ENCODE data around the gene CERS2. TPM values are rescaled to one million over a fixed set of nuclear protein-coding genes. Genes with fewer than 3 reads are reported as not detected.

CERS2 gene, protein sequence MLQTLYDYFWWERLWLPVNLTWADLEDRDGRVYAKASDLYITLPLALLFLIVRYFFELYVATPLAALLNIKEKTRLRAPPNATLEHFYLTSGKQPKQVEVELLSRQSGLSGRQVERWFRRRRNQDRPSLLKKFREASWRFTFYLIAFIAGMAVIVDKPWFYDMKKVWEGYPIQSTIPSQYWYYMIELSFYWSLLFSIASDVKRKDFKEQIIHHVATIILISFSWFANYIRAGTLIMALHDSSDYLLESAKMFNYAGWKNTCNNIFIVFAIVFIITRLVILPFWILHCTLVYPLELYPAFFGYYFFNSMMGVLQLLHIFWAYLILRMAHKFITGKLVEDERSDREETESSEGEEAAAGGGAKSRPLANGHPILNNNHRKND
- 100 to 1,000 TPM in 3 of 4 donors, 10 to 100 TPM in 1; 96.8 to 144 (median 131) TPM for total RNA-seq

DNA sequence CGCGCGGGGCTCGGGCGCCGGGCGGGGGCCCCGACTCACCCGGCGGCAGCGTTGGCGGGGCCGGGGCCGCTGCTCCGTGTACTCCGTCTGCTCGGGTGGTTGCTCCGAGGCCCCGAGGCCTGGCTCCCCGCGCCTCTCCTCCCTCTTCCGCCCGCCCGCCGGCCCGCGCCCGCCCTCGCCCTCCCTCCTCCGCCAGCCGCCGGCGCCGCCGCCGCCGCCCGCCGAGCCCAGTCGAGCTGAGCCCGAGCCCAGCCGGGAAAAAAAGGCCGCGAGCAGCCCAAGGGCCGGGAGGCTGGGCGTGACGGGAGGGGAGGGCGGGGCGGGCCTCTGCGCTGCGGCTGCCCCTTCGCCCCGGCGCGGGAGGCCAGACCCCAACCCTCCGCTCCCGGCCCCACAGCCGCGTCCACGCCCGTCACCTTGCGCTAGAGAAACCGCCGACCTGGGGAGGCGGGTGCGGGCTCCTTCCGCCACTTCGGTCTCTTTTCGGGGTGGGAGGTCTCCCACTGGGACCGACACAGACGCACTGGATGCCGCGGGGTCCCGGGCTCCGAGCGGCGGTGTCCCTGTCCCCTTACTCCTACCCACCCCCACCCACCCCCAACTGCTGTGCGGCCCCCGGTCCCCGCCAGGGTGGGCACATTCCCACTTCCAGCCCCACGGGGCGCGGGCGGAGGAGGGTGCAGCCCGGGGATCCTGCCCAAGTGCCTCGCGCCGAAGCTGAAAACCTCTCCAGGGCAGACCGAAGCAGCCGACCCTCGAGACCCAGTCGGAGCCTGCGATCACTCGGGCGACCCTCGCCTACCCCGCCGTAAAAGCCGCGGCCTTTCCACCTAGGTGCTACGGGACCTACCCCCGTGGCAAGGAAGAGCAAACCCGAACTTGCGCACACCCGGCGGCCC, at the start of gene CERS2:
Gene CERS2 (minus strand): TSS at position 256 of the 899 bp plus-strand sequence. CDS start 5,745 bp downstream, outside the sequence.
- DNase-seq (ENCODE audit: low spot score) = no peak
- TF ChIP-seq, protein P1, sequence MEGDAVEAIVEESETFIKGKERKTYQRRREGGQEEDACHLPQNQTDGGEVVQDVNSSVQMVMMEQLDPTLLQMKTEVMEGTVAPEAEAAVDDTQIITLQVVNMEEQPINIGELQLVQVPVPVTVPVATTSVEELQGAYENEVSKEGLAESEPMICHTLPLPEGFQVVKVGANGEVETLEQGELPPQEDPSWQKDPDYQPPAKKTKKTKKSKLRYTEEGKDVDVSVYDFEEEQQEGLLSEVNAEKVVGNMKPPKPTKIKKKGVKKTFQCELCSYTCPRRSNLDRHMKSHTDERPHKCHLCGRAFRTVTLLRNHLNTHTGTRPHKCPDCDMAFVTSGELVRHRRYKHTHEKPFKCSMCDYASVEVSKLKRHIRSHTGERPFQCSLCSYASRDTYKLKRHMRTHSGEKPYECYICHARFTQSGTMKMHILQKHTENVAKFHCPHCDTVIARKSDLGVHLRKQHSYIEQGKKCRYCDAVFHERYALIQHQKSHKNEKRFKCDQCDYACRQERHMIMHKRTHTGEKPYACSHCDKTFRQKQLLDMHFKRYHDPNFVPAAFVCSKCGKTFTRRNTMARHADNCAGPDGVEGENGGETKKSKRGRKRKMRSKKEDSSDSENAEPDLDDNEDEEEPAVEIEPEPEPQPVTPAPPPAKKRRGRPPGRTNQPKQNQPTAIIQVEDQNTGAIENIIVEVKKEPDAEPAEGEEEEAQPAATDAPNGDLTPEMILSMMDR (IDR thresholded peaks at IDR 0.05) = no peak
- ATAC-seq (ENCODE audit: low FRiP score) = peak; percentile 84

DNA sequence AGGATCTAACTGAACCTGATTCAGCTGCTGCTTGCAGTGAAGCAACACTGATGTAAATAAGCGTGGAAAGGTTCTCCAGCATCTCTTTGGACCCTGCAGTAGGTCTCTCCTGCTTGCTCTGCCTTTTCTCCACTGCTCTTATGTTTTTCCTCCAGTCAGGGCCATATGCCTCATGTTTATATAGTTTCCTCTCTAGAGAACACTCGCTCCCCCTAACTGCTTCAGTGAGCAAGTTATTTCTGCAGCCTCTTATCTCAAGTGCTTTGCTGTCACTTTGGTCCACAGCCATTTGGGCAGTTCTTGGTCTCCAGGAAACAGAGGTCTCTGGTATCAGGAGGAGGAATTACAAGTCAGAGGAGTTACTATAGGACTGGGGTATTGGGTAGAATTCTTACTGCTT, 38.9 kb upstream of the CERS2 start:
- ATAC-seq (ENCODE audit: low FRiP score) (no peak), DNase-seq (ENCODE audit: low spot score) (no peak)
- TF ChIP-seq, protein P1 (IDR thresholded peaks at IDR 0.05) = no peak

DNA sequence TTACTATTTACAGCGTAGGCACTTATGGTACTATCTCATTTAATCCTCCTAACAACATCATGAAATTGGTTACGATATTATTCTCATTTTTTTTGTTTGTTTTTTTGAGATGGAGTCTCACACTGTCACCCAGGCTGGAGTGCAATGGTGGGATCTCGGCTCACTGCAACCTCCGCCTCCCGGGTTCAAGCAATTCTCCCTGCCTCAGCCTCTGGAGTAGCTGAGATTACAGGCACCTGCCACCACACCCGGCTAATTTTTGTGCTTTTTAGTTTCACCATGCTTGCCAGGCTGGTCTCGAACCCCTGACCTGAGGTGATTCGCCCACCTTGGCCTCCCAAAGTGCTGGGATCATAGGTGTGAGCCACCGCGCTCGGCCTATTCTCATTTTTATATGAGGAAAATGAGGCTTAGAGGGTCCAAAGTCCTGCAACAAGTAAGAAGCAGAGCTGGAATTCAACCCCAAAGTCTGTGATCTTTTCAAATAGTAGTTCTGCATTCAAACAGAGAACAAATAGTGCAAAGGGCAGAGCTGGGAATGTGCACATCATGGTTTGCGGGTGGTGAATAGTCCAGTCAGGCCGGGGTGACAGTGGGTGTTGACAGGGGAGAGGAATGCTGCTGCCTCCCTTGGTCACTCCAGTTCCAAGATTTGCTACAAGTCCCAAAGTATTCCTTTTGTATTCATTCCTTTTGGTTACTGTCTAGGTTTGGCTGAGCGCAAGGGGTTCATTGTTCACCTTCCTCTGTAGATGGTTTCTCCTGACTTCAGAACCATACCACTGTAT, 38.2 kb upstream of the CERS2 start:
- DNase-seq (ENCODE audit: low spot score) = no peak
- TF ChIP-seq, protein P1 (IDR thresholded peaks at IDR 0.05) = no peak
- ATAC-seq (ENCODE audit: low FRiP score) = no peak

DNA sequence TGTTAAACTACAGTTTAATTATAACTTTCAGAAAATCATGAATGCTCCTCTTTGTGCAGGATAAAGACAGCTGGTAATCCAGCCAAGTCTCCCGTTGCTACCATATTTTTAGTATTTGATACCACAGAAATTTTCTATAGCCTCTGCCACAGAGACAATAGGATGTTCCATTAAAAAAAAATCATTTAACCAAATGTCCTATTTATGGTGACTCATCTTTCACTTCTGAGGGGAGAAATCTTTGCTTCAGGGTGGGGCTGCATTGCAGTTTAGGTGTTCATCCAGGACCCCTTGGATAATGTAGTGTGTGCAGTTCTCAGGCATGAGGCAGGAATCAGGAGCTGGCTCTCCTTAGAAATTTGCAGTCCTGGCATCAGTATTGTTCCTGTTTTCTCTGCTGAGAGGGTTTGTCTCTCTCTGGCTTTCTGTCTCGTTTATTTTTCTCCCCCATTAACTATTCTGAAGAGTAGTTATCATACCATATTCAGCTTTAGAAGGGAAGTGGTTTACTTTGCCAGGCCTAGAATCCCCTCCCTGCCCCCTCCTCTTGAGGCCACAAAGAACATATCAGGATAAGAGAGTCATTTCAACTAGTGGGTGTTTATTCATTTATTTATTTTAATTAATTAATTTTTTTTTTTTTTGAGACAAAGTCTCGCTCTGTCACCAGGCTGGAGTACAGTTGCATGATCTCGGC, 36.7 kb upstream of the CERS2 start:
- TF ChIP-seq, protein P1 (IDR thresholded peaks at IDR 0.05) = no peak
- no peak for DNase-seq (ENCODE audit: low spot score)
- ATAC-seq (ENCODE audit: low FRiP score) = no peak

DNA sequence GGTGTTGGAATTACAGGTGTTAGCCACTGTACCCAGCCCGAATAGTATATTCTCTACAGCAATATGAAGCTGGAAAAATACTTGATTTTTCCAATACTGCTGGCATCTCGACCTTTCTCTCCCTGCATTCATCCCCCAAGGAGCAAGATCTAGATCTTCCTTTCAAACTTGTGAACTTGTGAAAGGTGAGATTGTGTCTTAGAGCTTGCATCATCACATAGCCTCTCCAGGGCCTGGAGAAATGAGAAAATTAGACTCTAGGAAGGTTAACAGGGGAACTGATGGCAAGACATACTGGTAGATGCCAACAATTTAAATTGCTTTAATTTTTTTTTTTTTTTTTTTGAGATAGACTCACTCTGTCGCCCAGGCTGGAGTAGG, 35.7 kb upstream of the CERS2 start:
- DNase-seq (ENCODE audit: low spot score) (no peak), ATAC-seq (ENCODE audit: low FRiP score) (no peak)
- TF ChIP-seq, protein P1 (IDR thresholded peaks at IDR 0.05) = no peak

DNA sequence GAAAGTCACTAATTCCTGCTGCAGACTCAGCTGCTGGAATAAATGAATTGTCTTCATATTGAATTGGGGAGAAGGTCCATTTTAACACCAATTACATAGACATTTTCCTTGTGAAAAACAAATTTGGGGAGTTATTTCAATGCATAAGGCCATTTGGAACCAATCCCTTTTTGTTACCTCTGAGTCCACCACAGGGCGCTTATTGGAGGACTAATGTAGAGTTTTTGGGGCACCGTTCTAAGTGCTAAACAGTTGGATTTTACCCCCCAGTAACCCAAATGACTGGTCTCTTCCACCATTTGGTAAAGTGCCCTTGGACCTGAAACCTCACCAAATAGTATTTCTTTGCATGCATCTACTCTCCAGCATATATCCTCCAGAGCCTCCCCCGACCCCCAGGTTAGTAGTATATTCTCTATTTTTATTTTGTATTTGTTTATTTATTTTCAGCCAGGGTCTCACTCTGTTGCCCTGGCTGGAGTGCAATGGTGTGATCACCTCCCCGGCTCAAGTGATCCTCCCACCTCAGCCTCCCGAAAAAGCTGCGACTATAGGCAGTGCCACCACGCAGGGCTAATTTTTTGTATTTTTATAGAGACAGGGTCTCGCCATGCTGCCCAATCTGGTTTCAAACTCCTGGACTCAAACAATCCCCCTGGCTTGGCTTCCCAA, 35.2 kb upstream of the CERS2 start:
- no peak for DNase-seq (ENCODE audit: low spot score)
- TF ChIP-seq, protein P1 (IDR thresholded peaks at IDR 0.05) = no peak
- ATAC-seq (ENCODE audit: low FRiP score) = no peak

Measured in omental fat pad (tissue), 4 donors.